ENCODE measurements around the gene KIAA2012. TPM values are rescaled to one million over a fixed set of nuclear protein-coding genes. Genes with fewer than 3 reads are reported as not detected.

KIAA2012 gene
- total RNA-seq, 1 donor from 2014 or later = not detected

DNA sequence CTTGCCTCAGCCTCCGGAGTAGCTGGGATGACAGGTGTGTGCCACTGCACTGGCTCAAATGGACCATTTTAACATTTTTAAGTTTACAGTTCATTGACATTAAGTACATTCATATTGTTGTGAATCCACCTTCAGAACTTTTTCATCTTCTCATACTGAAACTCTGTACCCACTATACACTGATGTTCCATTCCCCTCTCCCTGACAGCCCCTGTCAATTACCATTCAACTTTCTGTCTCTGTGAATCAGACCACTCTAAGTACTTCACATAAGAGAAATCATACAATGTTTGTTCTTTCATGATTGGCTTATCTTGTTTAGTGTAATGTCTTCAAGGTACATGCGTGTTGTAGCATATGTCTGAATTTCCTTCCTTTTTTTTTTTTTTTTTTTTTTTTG lies 1.9 kb upstream of the KIAA2012 start:
- Mint-ChIP-seq H3K4me3 (no peak overlapping the region), H3K27me3 (ENCODE audit: insufficient read depth) (peaks cover 8% of the 10 kb centered on the region), H3K4me1 (ENCODE audit: low read depth) (no peaks in the 10 kb centered on the region), H3K36me3 (ENCODE audit: low read depth) (no peaks in the 10 kb centered on the region), H3K9me3 (no peaks in the 10 kb centered on the region), H3K27ac (no peak overlapping the region)
- DNase-seq (ENCODE audit: low spot score) = no peak
- intact Hi-C loops (cut with micrococcal nuclease) = no loop called here

- no peaks in the 10 kb centered on the region for H3K36me3 Mint-ChIP-seq (ENCODE audit: low read depth)
- H3K27me3 Mint-ChIP-seq (ENCODE audit: insufficient read depth) = peaks cover 8% of the 10 kb centered on the region
- no peak for DNase-seq (ENCODE audit: low spot score)
- no peak overlapping the region for H3K27ac Mint-ChIP-seq
- no peaks in the 10 kb centered on the region for H3K4me1 Mint-ChIP-seq (ENCODE audit: low read depth)
- intact Hi-C loops (cut with micrococcal nuclease) = no loop called here
- no peak overlapping the region for H3K4me3 Mint-ChIP-seq
- H3K9me3 Mint-ChIP-seq = no peaks in the 10 kb centered on the region
Measured at GRCh38 chr2:202072226-202072625, 829 bp upstream of the KIAA2012 start.

- intact Hi-C loops (cut with micrococcal nuclease) = no loop called here
- Mint-ChIP-seq H3K27ac (no peak overlapping the region), H3K9me3 (no peaks in the 10 kb centered on the region)
Measured at GRCh38 chr2:202074324-202074723, 1.3 kb downstream of the KIAA2012 start.

GRCh38 chr2:202079310-202079709 lies 6.3 kb downstream of the KIAA2012 start:
- Mint-ChIP-seq H3K27ac (no peak overlapping the region), H3K27me3 (ENCODE audit: insufficient read depth) (peaks cover 2% of the 10 kb centered on the region), H3K36me3 (ENCODE audit: low read depth) (no peaks in the 10 kb centered on the region), H3K4me1 (ENCODE audit: low read depth) (no peaks in the 10 kb centered on the region), H3K9me3 (no peaks in the 10 kb centered on the region), H3K4me3 (no peak overlapping the region)
- DNase-seq (ENCODE audit: low spot score) = no peak
- intact Hi-C loops (cut with micrococcal nuclease) = no loop called here

More at GRCh38 chr2:202074324-202074723, 1.3 kb downstream of the KIAA2012 start:
- Mint-ChIP-seq H3K4me1 (ENCODE audit: low read depth) (no peaks in the 10 kb centered on the region), H3K27me3 (ENCODE audit: insufficient read depth) (peaks cover 2% of the 10 kb centered on the region), H3K4me3 (no peak overlapping the region), H3K36me3 (ENCODE audit: low read depth) (no peaks in the 10 kb centered on the region)
- DNase-seq (ENCODE audit: low spot score) = no peak

DNA sequence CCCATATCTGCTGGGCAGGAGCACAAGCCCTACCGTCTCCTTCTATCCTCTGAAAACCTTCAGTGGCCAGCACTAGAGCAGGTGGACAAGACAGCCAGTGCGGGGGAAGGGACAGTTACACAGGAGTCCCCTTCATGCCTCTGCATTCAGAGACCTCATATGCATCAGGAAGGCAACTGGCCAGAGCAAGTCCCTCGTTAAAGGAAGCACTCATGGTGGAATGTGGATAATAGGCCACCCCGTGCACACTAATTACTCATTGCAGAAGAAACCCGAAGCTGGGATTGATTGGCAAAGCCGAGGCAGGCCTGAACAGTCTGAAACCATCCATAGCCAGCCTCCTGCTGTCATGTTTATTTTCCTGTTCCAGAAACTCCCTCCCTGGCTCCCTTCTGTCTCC lies 11.2 kb downstream of the KIAA2012 start:
- no peak for DNase-seq (ENCODE audit: low spot score)
- peaks cover 2% of the 10 kb centered on the region for H3K27me3 Mint-ChIP-seq (ENCODE audit: insufficient read depth)
- H3K36me3 Mint-ChIP-seq (ENCODE audit: low read depth) = no peaks in the 10 kb centered on the region
- H3K9me3 Mint-ChIP-seq = no peaks in the 10 kb centered on the region
- H3K4me1 Mint-ChIP-seq (ENCODE audit: low read depth) = no peaks in the 10 kb centered on the region
- H3K4me3 Mint-ChIP-seq = no peak overlapping the region
- H3K27ac Mint-ChIP-seq = no peak overlapping the region
- intact Hi-C loops (cut with micrococcal nuclease) = no loop called here

DNA sequence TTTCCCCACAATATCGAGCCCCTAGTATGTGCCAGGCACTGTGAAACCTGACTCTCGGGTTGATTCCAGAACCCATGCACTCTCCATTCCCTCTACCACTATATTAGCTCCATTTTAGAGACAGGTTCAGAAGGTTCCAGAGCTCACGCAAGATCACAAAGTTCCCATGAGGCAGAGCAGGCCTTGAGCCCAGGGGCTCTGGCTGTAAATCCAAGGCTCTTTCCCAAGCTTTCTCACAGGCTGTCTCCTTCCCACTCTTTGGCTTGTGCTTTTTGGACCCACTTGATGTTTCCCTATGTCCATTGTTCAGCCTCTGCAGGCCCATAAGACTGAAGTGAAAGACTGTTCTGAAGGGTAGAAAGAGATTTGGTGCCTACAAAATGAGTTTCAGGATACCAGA lies 15.7 kb downstream of the KIAA2012 start:
- no peak overlapping the region for H3K4me3 Mint-ChIP-seq
- no peaks in the 10 kb centered on the region for H3K9me3 Mint-ChIP-seq
- no peaks in the 10 kb centered on the region for H3K4me1 Mint-ChIP-seq (ENCODE audit: low read depth)
- H3K27ac Mint-ChIP-seq = no peak overlapping the region
- no peaks in the 10 kb centered on the region for H3K36me3 Mint-ChIP-seq (ENCODE audit: low read depth)
- DNase-seq (ENCODE audit: low spot score) = no peak
- intact Hi-C loops (cut with micrococcal nuclease) = no loop called here
- H3K27me3 Mint-ChIP-seq (ENCODE audit: insufficient read depth) = peaks cover 20% of the 10 kb centered on the region

- H3K4me1 Mint-ChIP-seq (ENCODE audit: low read depth) = no peaks in the 10 kb centered on the region
- H3K9me3 Mint-ChIP-seq = no peaks in the 10 kb centered on the region
- no peaks in the 10 kb centered on the region for H3K36me3 Mint-ChIP-seq (ENCODE audit: low read depth)
- DNase-seq (ENCODE audit: low spot score) = no peak
- H3K27me3 Mint-ChIP-seq (ENCODE audit: insufficient read depth) = peaks cover 20% of the 10 kb centered on the region
- H3K4me3 Mint-ChIP-seq = no peak overlapping the region
- intact Hi-C loops (cut with micrococcal nuclease) = no loop called here
- no peak overlapping the region for H3K27ac Mint-ChIP-seq
Measured at GRCh38 chr2:202090530-202090929, 17.5 kb downstream of the KIAA2012 start.

GRCh38 chr2:202091476-202091875 lies 18.4 kb downstream of the KIAA2012 start:
- no peaks in the 10 kb centered on the region for H3K9me3 Mint-ChIP-seq
- H3K36me3 Mint-ChIP-seq (ENCODE audit: low read depth) = no peaks in the 10 kb centered on the region
- no peaks in the 10 kb centered on the region for H3K4me1 Mint-ChIP-seq (ENCODE audit: low read depth)
- intact Hi-C loops (cut with micrococcal nuclease) = no loop called here
- no peak overlapping the region for H3K4me3 Mint-ChIP-seq
- no peak for DNase-seq (ENCODE audit: low spot score)
- H3K27me3 Mint-ChIP-seq (ENCODE audit: insufficient read depth) = peaks cover 20% of the 10 kb centered on the region
- no peak overlapping the region for H3K27ac Mint-ChIP-seq

DNA sequence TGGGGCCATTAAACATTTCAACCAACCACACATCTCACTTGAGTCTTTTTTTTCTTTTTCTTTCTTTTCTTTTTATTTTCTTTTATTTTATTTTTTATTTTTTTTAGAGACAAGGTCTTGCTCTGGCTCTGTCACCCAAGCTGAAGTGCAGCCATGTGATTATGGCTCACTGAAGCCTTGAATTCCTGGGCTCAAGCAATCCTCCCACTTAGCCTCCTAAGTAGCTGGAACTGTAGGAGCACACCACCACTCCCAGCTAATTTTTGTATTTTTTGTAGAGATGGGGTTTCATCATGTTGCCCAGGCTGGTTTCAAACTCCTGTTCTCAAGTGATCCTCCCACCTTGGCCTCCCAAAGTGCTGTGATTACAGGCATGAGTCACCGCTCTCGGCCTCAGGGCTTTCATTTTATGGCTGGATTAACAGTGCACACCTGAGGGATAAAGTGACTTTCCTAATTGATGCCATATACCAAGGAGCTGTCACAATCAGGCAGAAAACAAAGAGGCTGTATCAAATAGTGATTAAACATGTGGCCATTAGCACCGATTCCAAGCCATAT lies 21.5 kb downstream of the KIAA2012 start:
- DNase-seq (ENCODE audit: low spot score) = no peak
- Mint-ChIP-seq H3K4me3 (no peak overlapping the region), H3K36me3 (ENCODE audit: low read depth) (no peaks in the 10 kb centered on the region), H3K27ac (no peak overlapping the region), H3K27me3 (ENCODE audit: insufficient read depth) (peaks cover 15% of the 10 kb centered on the region), H3K9me3 (no peaks in the 10 kb centered on the region), H3K4me1 (ENCODE audit: low read depth) (no peaks in the 10 kb centered on the region)
- intact Hi-C loops (cut with micrococcal nuclease) = no loop called here

DNA sequence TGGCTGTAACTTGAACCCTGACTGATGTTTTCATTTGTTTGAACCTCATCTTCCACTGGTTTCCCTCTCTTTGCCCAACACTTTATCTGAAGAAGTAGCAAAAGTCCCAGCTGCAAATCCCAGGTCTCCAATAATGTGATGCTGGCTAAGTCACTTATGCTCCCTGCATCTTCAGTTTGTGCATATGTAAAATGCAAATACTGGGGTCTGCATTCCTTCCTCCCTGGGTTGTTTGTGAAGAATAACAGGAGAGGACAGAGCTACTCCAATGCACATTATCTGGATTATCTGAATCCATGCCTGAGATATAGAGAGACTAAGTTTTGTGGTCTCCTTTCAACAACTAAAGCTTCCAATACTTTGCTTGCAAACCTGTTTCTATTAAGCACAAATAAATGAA lies 22.2 kb downstream of the KIAA2012 start:
- Mint-ChIP-seq H3K27ac (no peak overlapping the region), H3K9me3 (no peaks in the 10 kb centered on the region), H3K36me3 (ENCODE audit: low read depth) (no peaks in the 10 kb centered on the region), H3K4me3 (no peak overlapping the region), H3K27me3 (ENCODE audit: insufficient read depth) (peaks cover 10% of the 10 kb centered on the region), H3K4me1 (ENCODE audit: low read depth) (no peaks in the 10 kb centered on the region)
- intact Hi-C loops (cut with micrococcal nuclease) = no loop called here
- no peak for DNase-seq (ENCODE audit: low spot score)

DNA sequence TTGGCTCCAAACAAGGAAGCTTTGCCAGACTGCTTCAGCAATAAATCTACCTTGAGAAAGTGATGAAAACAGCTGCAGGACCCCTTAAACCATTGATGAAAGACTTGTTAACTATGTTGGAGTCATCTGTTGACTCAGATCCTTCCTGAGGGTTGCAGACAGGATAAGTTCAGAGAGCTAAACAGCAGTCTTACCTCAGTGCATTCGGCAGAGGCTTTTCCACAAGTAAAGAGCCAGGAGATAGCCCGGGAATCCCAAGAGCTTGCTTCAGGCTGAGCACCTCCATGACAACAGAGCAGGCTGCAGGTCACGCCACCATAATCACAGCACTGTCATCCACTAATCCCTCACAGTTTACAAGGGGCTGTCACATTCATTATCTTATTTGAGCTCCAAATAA lies 23.7 kb downstream of the KIAA2012 start:
- H3K27me3 Mint-ChIP-seq (ENCODE audit: insufficient read depth) = peaks cover 10% of the 10 kb centered on the region
- no peaks in the 10 kb centered on the region for H3K4me1 Mint-ChIP-seq (ENCODE audit: low read depth)
- H3K27ac Mint-ChIP-seq = no peak overlapping the region
- no peaks in the 10 kb centered on the region for H3K36me3 Mint-ChIP-seq (ENCODE audit: low read depth)
- no peak for DNase-seq (ENCODE audit: low spot score)
- H3K4me3 Mint-ChIP-seq = no peak overlapping the region
- intact Hi-C loops (cut with micrococcal nuclease) = no loop called here
- H3K9me3 Mint-ChIP-seq = no peaks in the 10 kb centered on the region

- intact Hi-C loops (cut with micrococcal nuclease) = no loop called here
- H3K36me3 Mint-ChIP-seq (ENCODE audit: low read depth) = no peaks in the 10 kb centered on the region
- no peak overlapping the region for H3K4me3 Mint-ChIP-seq
- H3K27me3 Mint-ChIP-seq (ENCODE audit: insufficient read depth) = peaks cover 4% of the 10 kb centered on the region
- H3K9me3 Mint-ChIP-seq = no peaks in the 10 kb centered on the region
- H3K27ac Mint-ChIP-seq = no peak overlapping the region
- DNase-seq (ENCODE audit: low spot score) = no peak
- no peaks in the 10 kb centered on the region for H3K4me1 Mint-ChIP-seq (ENCODE audit: low read depth)
Measured at GRCh38 chr2:202098291-202098690, 25.2 kb downstream of the KIAA2012 start.

DNA sequence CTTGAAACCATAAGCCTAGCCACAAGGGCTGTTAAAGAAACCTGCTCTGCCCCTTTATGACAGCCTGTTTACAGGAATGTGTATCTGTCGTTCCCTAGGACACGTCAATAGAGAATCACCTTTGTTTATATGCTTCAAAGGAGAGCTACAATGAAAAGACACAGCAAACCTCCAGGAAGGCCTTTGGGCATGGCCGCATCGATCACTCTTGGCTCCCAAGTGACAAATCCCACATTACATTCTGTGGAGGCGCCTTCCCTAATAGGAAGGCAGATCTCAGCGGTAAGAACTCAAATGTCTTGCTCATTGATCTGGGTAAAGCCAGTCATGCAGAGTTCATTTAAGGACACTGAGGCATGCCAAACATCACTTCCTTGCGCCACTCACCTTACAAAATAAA lies 26.5 kb downstream of the KIAA2012 start:
- Mint-ChIP-seq H3K9me3 (no peaks in the 10 kb centered on the region), H3K4me3 (no peak overlapping the region), H3K27me3 (ENCODE audit: insufficient read depth) (peaks cover 6% of the 10 kb centered on the region), H3K27ac (no peak overlapping the region), H3K4me1 (ENCODE audit: low read depth) (no peaks in the 10 kb centered on the region), H3K36me3 (ENCODE audit: low read depth) (no peaks in the 10 kb centered on the region)
- intact Hi-C loops (cut with micrococcal nuclease) = no loop called here
- no peak for DNase-seq (ENCODE audit: low spot score)

- H3K27me3 Mint-ChIP-seq (ENCODE audit: insufficient read depth) = peaks cover 9% of the 10 kb centered on the region
- no peak overlapping the region for H3K27ac Mint-ChIP-seq
- intact Hi-C loops (cut with micrococcal nuclease) = no loop called here
- DNase-seq (ENCODE audit: low spot score) = no peak
- no peaks in the 10 kb centered on the region for H3K9me3 Mint-ChIP-seq
- no peaks in the 10 kb centered on the region for H3K4me1 Mint-ChIP-seq (ENCODE audit: low read depth)
- H3K4me3 Mint-ChIP-seq = no peak overlapping the region
- H3K36me3 Mint-ChIP-seq (ENCODE audit: low read depth) = no peaks in the 10 kb centered on the region
Measured at GRCh38 chr2:202100176-202100575, 27.1 kb downstream of the KIAA2012 start.

Measured in activated T-helper 1 cell treated with anti-CD3 and anti-CD28 coated beads, Interleukin-12 subunit alpha, Interleukin-12 subunit beta, Interleukin-2, Interleukin-4 antibody, amounts not matched to agents 30 ng/mL and 10 ng/mL and 1 ng/mL, durations not matched to agents 14 hours and 24 hours and 36 hours (primary cell).